Measurements from ENCODE around the gene MYO18B. TPM values are rescaled to one million over a fixed set of nuclear protein-coding genes. Genes with fewer than 3 reads are reported as not detected.

Gene MYO18B
- total and polyA plus RNA-seq, 2 donors (not counting 1 experiment from before 2014, with no cell fraction given), result 0.15 TPM; not detected in 1

DNA sequence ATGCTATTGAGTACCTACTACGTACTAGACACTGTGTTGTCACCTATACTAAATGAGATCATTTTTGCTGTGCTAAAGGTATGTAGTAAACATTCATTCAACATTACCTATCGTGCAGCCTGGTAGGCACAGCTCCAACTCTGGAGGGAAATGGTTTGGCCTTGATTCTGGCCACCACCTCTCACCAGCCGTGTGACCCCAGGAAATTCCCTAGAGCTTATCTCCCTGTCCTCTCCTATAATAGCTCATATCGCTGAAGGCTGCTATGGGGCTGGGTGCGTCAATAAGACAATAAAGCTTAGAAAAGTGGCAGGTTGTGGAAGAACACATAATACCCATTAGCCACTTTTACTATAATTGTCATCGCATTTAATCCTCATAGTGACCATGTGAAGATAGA is 107.5 kb downstream of the MYO18B start:
- WGBS (ENCODE audit: insufficient coverage), result 90% methylated on average over 2 of the region's 6 CpGs
- H3K4me3 Mint-ChIP-seq, result no peak overlapping the region
- ChIA-PET POLR2A (no interaction called here), CTCF (no interaction called here)
- Histone ChIP-seq H3K4me3 (ENCODE audit: control extremely low read depth in 1 of 5, extremely low read depth in 1 of 5, insufficient read depth in 1 of 5, low read depth in 2 of 5, low read length in 4 of 5) (no peak overlapping the region), H3K4me2 (replicated peaks; ENCODE audit: low read depth, low read length, poor library complexity, severe bottlenecking) (no peak overlapping the region), H3K9ac (ENCODE audit: low read length) (no peak overlapping the region), H4K20me1 (ENCODE audit: control insufficient read depth, insufficient read depth, low read length, poor library complexity, severe bottlenecking) (no peaks in the 10 kb centered on the region), H2AFZ (ENCODE audit: insufficient read depth, low read depth, low read length, poor library complexity, severe bottlenecking) (no peak overlapping the region), H3K27ac (ENCODE audit: low read length in 2 of 2) (no peak overlapping the region), H3K27me3 (replicated peaks in 1 of 4; ENCODE audit: control extremely low read depth in 1 of 4, control insufficient read depth in 3 of 4, insufficient read depth in 4 of 4, low read length in 3 of 4) (no peaks in the 10 kb centered on the region), H3K9me3 (ENCODE audit: control extremely low read depth in 1 of 3, control insufficient read depth in 2 of 3, insufficient read depth in 1 of 3, low read length in 2 of 3) (no peaks in the 10 kb centered on the region), H3K4me1 (ENCODE audit: control insufficient read depth in 2 of 2, insufficient read depth in 2 of 2, low read length in 2 of 2) (no peaks in the 10 kb centered on the region), H3K36me3 (replicated peaks in 1 of 2; ENCODE audit: control extremely low read depth in 1 of 2, control insufficient read depth in 1 of 2, extremely low read depth in 1 of 2, insufficient read depth in 2 of 2, low read length in 1 of 2) (no peaks in the 10 kb centered on the region), H3K79me2 (ENCODE audit: control insufficient read depth, insufficient read depth, low read length) (no peaks in the 10 kb centered on the region)
- H3K9me3 Mint-ChIP-seq (ENCODE audit: insufficient read depth), result no peaks in the 10 kb centered on the region
- H3K4me1 Mint-ChIP-seq, result no peaks in the 10 kb centered on the region
- intact Hi-C loops (cut with micrococcal nuclease), result no loop called here
- DNase-seq (no peak), ATAC-seq (ENCODE audit: low read depth) (no peak)
- TF ChIP-seq, protein P1, sequence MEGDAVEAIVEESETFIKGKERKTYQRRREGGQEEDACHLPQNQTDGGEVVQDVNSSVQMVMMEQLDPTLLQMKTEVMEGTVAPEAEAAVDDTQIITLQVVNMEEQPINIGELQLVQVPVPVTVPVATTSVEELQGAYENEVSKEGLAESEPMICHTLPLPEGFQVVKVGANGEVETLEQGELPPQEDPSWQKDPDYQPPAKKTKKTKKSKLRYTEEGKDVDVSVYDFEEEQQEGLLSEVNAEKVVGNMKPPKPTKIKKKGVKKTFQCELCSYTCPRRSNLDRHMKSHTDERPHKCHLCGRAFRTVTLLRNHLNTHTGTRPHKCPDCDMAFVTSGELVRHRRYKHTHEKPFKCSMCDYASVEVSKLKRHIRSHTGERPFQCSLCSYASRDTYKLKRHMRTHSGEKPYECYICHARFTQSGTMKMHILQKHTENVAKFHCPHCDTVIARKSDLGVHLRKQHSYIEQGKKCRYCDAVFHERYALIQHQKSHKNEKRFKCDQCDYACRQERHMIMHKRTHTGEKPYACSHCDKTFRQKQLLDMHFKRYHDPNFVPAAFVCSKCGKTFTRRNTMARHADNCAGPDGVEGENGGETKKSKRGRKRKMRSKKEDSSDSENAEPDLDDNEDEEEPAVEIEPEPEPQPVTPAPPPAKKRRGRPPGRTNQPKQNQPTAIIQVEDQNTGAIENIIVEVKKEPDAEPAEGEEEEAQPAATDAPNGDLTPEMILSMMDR (IDR thresholded peaks at IDR 0.05), result no peak
- no peak for TF ChIP-seq EZH2 (IDR thresholded peaks at IDR 0.05; ENCODE audit: borderline replicate concordance, insufficient read depth, low read depth, low read length, poor library complexity, severe bottlenecking)
- peaks cover 14% of the 10 kb centered on the region for H3K27me3 Mint-ChIP-seq
- no peak overlapping the region for H3K27ac Mint-ChIP-seq

DNA sequence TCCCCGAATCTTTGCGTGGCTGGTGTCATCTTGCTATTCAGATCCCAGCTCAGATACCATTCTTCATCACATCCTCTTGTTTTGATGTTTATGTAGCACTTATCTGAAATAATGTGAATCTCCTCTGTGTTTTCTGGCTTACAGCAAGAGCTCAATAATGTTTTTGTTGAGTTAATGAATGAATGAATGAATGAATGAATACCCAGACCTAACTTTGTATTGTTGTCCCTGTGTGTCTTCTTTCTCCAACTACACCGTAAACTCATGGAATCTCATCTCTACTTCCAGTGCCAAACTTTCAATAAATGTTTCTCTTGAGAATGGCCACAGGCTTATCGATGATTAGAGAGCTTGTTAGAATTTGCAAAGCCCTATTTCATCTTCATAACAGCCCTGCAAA is 110.2 kb downstream of the MYO18B start:
- H3K9ac ChIP-seq (ENCODE audit: low read length), result no peak overlapping the region
- no peaks in the 10 kb centered on the region for H3K9me3 ChIP-seq (ENCODE audit: control extremely low read depth in 1 of 3, control insufficient read depth in 2 of 3, insufficient read depth in 1 of 3, low read length in 2 of 3)
- Mint-ChIP-seq H3K27ac (no peak overlapping the region), H3K4me3 (no peak overlapping the region), H3K4me1 (no peaks in the 10 kb centered on the region), H3K27me3 (peaks cover 18% of the 10 kb centered on the region), H3K9me3 (ENCODE audit: insufficient read depth) (no peaks in the 10 kb centered on the region)
- ATAC-seq (ENCODE audit: low read depth), result no peak
- no peaks in the 10 kb centered on the region for H3K4me1 ChIP-seq (ENCODE audit: control insufficient read depth in 2 of 2, insufficient read depth in 2 of 2, low read length in 2 of 2)
- WGBS (ENCODE audit: insufficient coverage), result 100% methylated on average over 1 of the region's 4 CpGs
- H3K4me2 ChIP-seq (replicated peaks; ENCODE audit: low read depth, low read length, poor library complexity, severe bottlenecking), result no peak overlapping the region
- H3K27me3 ChIP-seq (replicated peaks in 1 of 4; ENCODE audit: control extremely low read depth in 1 of 4, control insufficient read depth in 3 of 4, insufficient read depth in 4 of 4, low read length in 3 of 4), result no peaks in the 10 kb centered on the region
- CTCF ChIA-PET, result no interaction called here
- no peaks in the 10 kb centered on the region for H4K20me1 ChIP-seq (ENCODE audit: control insufficient read depth, insufficient read depth, low read length, poor library complexity, severe bottlenecking)
- H3K4me3 ChIP-seq (ENCODE audit: control extremely low read depth in 1 of 5, extremely low read depth in 1 of 5, insufficient read depth in 1 of 5, low read depth in 2 of 5, low read length in 4 of 5), result no peak overlapping the region
- TF ChIP-seq, protein P1 (IDR thresholded peaks at IDR 0.05), result no peak
- TF ChIP-seq EZH2 (IDR thresholded peaks at IDR 0.05; ENCODE audit: borderline replicate concordance, insufficient read depth, low read depth, low read length, poor library complexity, severe bottlenecking), result no peak
- intact Hi-C loops (cut with micrococcal nuclease), result no loop called here
- H3K79me2 ChIP-seq (ENCODE audit: control insufficient read depth, insufficient read depth, low read length), result no peaks in the 10 kb centered on the region
- POLR2A ChIA-PET, result no interaction called here
- no peaks in the 10 kb centered on the region for H3K36me3 ChIP-seq (replicated peaks in 1 of 2; ENCODE audit: control extremely low read depth in 1 of 2, control insufficient read depth in 1 of 2, extremely low read depth in 1 of 2, insufficient read depth in 2 of 2, low read length in 1 of 2)
- no peak overlapping the region for H2AFZ ChIP-seq (ENCODE audit: insufficient read depth, low read depth, low read length, poor library complexity, severe bottlenecking)
- no peak for DNase-seq
- no peak overlapping the region for H3K27ac ChIP-seq (ENCODE audit: low read length in 2 of 2)
